HUES6 (cell line): ENCODE measurements around the gene XPR1.

ENCODE experiments used
- H3K27ac ChIP-seq: 2 replicates; pipeline ENCODE4 v1.7.0; 2013; ENCODE audit warnings: low read depth, mild to moderate bottlenecking, low read length, inconsistent platforms
- H3K27me3 ChIP-seq: 2 replicates; pipeline ENCODE4 v1.6.1; 2013; ENCODE audit warnings: low read length; ENCODE audit not compliant: control insufficient read depth, insufficient read depth
- H3K36me3 ChIP-seq: 2 replicates; pipeline ENCODE4 v1.6.1; 2013; ENCODE audit warnings: low read length; ENCODE audit not compliant: control insufficient read depth, insufficient read depth
- H3K4me1 ChIP-seq: 2 replicates; pipeline ENCODE4 v1.6.1; 2013; ENCODE audit warnings: low read length; ENCODE audit not compliant: control insufficient read depth, insufficient read depth
- H3K4me3 ChIP-seq: 2 replicates; pipeline ENCODE4 v1.5.1; 2013; ENCODE audit warnings: low read depth, low read length
- H3K9ac ChIP-seq: one replicate; pipeline ENCODE4 v1.6.1; 2013; ENCODE audit warnings: mild to moderate bottlenecking, low read length
- H3K9me3 ChIP-seq: 2 replicates; pipeline ENCODE4 v1.6.1; 2013; ENCODE audit warnings: low read depth, low read length; ENCODE audit not compliant: control insufficient read depth, insufficient read depth

Gene XPR1

GRCh38 chr1:180932378-180932777 is 300.6 kb downstream of the XPR1 start:
- Histone ChIP-seq H3K27me3 (no peaks in the 10 kb centered on the region; the same call in 1 of the 2 replicates), H3K9me3 (no peaks in the 10 kb centered on the region), H3K4me3 (no peak overlapping the region), H3K27ac (no peak overlapping the region), H3K4me1 (peaks cover 11% of the 10 kb centered on the region; the same call in 1 of the 2 replicates), H3K36me3 (no peaks in the 10 kb centered on the region), H3K9ac (no peak overlapping the region)

GRCh38 chr1:180933141-180933540 is 301.3 kb downstream of the XPR1 start:
- H3K9ac ChIP-seq: no peak overlapping the region
- H3K36me3 ChIP-seq: no peaks in the 10 kb centered on the region
- no peaks in the 10 kb centered on the region for H3K9me3 ChIP-seq
- no peaks in the 10 kb centered on the region; the same call in 1 of the 2 replicates for H3K27me3 ChIP-seq
- H3K4me1 ChIP-seq: peaks cover 11% of the 10 kb centered on the region; the same call in 1 of the 2 replicates
- no peak overlapping the region for H3K27ac ChIP-seq
- no peak overlapping the region for H3K4me3 ChIP-seq

DNA sequence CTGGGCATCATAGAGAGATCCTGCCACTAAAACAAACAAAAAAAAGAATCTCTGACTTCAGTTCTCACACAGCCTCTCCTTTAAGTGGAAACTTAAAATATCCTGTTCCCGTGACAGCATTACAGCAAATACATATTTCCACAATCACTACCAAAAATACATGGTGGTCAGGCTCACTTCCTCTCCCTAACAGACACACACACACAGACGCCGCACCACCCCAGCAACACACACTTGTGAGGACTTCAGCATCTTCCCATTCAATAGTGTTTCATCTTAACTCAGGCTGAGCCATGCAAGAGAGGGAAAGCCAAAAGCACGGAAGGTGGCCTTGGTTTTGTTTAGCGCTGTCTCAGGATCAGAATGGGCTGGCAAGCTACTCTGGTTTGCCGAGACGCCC is 302.7 kb downstream of the XPR1 start:
- Histone ChIP-seq H3K9me3 (no peaks in the 10 kb centered on the region), H3K4me1 (peaks cover 11% of the 10 kb centered on the region; the same call in 1 of the 2 replicates), H3K27ac (no peak overlapping the region), H3K9ac (no peak overlapping the region), H3K4me3 (no peak overlapping the region), H3K27me3 (no peaks in the 10 kb centered on the region), H3K36me3 (no peaks in the 10 kb centered on the region)

DNA sequence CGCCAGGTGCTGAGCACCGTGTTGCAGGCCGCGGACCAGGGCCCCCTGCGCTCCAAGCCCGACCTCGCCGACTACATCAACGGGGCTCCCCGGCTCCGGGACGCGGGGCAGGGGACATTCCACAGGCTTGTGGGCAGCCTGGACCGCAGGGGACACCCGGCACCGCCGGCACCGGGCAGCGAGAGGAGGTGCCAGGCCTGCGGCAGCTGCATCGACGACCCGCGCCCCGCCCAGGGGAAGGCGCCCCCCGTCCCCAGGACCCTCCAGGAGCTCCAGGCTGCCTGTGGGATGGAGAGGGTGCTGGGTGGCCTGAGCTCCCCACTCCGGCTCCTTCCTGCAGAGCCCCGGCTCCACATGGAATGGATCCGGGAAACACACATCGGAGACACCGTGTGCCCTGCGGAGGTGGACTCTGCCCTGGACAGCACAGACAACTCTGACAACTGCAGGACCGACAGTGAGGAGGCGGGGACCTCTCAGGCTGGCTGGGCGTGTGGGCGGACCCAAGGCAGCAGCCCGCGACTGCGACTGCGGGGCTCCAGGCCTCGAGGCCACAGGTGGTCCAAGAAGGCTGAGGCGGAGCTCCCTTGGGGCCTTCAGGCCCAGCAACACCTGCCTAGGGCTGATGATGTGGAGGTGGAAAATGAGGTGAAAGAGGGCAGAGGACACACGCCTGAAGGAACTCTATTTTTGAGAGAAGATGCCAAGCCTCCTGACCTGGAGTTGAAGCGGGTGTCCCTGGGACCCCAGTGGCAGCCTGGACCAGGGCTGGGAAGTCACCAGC is 303.7 kb downstream of the XPR1 start:
- H3K9ac ChIP-seq: no peak overlapping the region
- H3K27me3 ChIP-seq: no peaks in the 10 kb centered on the region
- no peaks in the 10 kb centered on the region for H3K9me3 ChIP-seq
- H3K27ac ChIP-seq: no peak overlapping the region
- H3K4me1 ChIP-seq: peaks cover 11% of the 10 kb centered on the region; the same call in 1 of the 2 replicates
- no peaks in the 10 kb centered on the region for H3K36me3 ChIP-seq
- H3K4me3 ChIP-seq: no peak overlapping the region

GRCh38 chr1:180936110-180937011 is 304.5 kb downstream of the XPR1 start:
- Histone ChIP-seq H3K27me3 (no peaks in the 10 kb centered on the region), H3K9ac (no peak overlapping the region), H3K4me3 (no peak overlapping the region), H3K9me3 (no peaks in the 10 kb centered on the region), H3K4me1 (peaks cover 11% of the 10 kb centered on the region; the same call in 1 of the 2 replicates), H3K27ac (no peak overlapping the region), H3K36me3 (no peaks in the 10 kb centered on the region)

DNA sequence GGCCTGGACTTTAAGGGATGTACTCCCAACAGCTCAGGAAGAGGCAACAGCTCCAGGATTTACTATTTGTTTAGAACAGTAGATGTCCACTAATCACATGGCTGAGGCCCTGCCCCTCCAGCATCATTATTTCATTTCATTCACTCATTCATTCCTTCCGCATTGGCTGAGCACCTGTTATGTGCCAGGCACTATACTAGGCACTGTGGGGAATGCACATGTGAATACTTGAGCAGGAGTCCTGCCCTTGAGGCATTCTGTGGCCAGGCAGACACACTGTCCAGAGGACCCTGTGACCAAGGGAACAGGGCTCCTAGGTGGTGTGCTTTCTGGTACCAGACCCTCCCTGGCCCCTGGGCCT is 305.2 kb downstream of the XPR1 start:
- Histone ChIP-seq H3K4me3 (no peak overlapping the region), H3K9ac (no peak overlapping the region), H3K4me1 (peaks cover 12% of the 10 kb centered on the region; the same call in 1 of the 2 replicates), H3K9me3 (no peaks in the 10 kb centered on the region), H3K27ac (no peak overlapping the region), H3K36me3 (no peaks in the 10 kb centered on the region), H3K27me3 (no peaks in the 10 kb centered on the region)

- Histone ChIP-seq H3K9ac (no peak overlapping the region), H3K9me3 (no peaks in the 10 kb centered on the region), H3K4me3 (no peak overlapping the region), H3K4me1 (peaks cover 15% of the 10 kb centered on the region; the same call in 1 of the 2 replicates), H3K27ac (no peak overlapping the region), H3K36me3 (no peaks in the 10 kb centered on the region), H3K27me3 (no peaks in the 10 kb centered on the region)
Observed at GRCh38 chr1:180937624-180938225, 305.9 kb downstream of the XPR1 start.

GRCh38 chr1:180939073-180939710 is 307.4 kb downstream of the XPR1 start:
- no peak overlapping the region for H3K4me3 ChIP-seq
- no peaks in the 10 kb centered on the region for H3K36me3 ChIP-seq
- H3K9me3 ChIP-seq: no peaks in the 10 kb centered on the region
- no peak overlapping the region for H3K9ac ChIP-seq
- no peak overlapping the region for H3K27ac ChIP-seq
- H3K4me1 ChIP-seq: peaks cover 15% of the 10 kb centered on the region; the same call in 1 of the 2 replicates
- no peaks in the 10 kb centered on the region for H3K27me3 ChIP-seq

DNA sequence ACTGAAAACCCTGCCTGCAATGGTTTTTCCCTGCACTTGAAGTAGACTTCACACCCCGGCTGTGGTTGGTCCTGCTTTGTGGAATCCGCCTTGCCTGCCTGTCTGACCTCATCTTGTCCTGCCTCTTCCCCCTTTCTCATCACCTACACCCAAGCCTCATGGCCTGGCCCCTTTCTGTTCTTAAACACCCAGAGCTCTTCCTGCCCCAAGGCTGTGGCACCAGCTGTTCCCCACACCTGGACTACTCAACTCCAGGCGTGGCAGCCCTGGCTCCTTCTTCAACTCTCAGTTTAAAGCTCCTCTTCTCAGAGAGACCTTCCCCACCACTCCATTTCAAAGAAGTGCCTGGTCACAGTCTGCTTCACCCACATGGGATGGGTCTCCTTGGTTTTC is 307.9 kb downstream of the XPR1 start:
- Histone ChIP-seq H3K9ac (no peak overlapping the region), H3K4me1 (peaks cover 15% of the 10 kb centered on the region; the same call in 1 of the 2 replicates), H3K27ac (no peak overlapping the region), H3K36me3 (no peaks in the 10 kb centered on the region), H3K4me3 (no peak overlapping the region), H3K27me3 (no peaks in the 10 kb centered on the region), H3K9me3 (no peaks in the 10 kb centered on the region)
